Activated CD4-positive, alpha-beta memory T cell treated with anti-CD3 and anti-CD28 coated beads for 36 hours (primary cell): Measurements from ENCODE around the gene STPG3. TPM values are rescaled to one million over a fixed set of nuclear protein-coding genes. Genes with fewer than 3 reads are reported as not detected.
A peak's percentile ranks its signal among the peaks of the same experiment; 100 is the strongest.

Source experiments
- CTCF ChIA-PET: fragments of 350-600 bp; sonication (Branson Sonifier 250); formaldehyde crosslinking; loops from one replicate; lab custom pipeline; 2021; ENCODE audit warnings: antibody characterized with exemption, inconsistent platforms; lab: Charles Lee
- POLR2A ChIA-PET: fragments of 350-600 bp; sonication (Branson Sonifier 250); formaldehyde crosslinking; loops from one replicate; lab custom pipeline; 2021; ENCODE audit warnings: antibody characterized with exemption; lab: Charles Lee
- DNase-seq: peaks from one replicate; pipeline ENCODE4 v3.0.0-alpha.2; 2020
- H3K27ac Mint-ChIP-seq: one replicate; pipeline ENCODE4 v1.8.0; 2021; ENCODE audit warnings: mixed read lengths
- H3K27me3 Mint-ChIP-seq: one replicate; pipeline ENCODE4 v1.8.0; 2021; ENCODE audit warnings: mixed read lengths
- H3K36me3 Mint-ChIP-seq: one replicate; pipeline ENCODE4 v1.8.0; 2021; ENCODE audit warnings: mixed read lengths
- H3K4me1 Mint-ChIP-seq: one replicate; pipeline ENCODE4 v1.8.0; 2021; ENCODE audit warnings: low read depth, mixed read lengths
- H3K4me3 Mint-ChIP-seq: one replicate; pipeline ENCODE4 v1.8.0; 2021; ENCODE audit warnings: mild to moderate bottlenecking, mixed read lengths
- H3K9me3 Mint-ChIP-seq: one replicate; pipeline ENCODE4 v1.8.0; 2021; ENCODE audit warnings: mixed read lengths
- intact Hi-C: fragments of 100-400 bp; cut with micrococcal nuclease; formaldehyde crosslinking; loops from one replicate; pipeline ENCODE4 v1.15.1; 2023
- total RNA-seq, 2 experiments: library from RNA; stranded (reverse); gene quantifications; one replicate each; pipeline ENCODE4 v1.2.3, GENCODE V29; 2021

STPG3 gene
- total RNA-seq, 2 experiments from 2014 or later, result not detected

DNA sequence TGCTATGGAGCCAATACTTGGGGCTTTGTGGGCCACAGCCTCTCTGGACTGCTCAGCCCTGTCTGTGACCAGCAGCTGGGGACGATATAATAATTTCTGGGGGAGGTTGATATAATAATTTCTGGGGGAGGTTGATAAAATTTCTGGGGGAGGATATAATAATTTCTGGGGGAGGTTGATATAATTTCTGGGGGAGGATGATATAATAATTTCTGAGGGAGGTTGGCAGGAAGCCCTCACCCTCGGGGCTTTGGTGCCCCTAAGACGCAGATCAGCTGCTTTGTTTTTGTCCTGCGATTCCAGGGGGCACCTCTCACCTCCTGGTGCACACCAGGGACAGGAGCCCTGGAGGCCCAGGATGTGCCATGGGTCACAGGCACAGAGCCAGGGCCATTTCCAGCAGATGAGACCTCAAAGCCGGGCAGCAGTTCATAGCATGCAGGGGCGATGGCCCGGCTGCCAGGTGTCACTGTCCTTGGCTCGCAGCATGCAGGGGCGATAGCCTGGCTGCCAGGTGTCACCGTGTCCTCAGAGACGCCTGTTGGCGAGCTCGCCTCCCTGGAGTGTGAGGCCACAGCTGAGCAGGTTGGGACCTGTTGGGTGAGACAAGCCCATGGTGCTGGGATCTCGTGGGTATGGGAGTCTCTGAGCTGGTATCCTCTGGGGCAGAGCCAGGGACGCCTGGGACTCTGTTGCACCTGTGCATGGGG is 22.7 kb downstream of the STPG3 start:
- H3K36me3 Mint-ChIP-seq, result peaks cover 17% of the 10 kb centered on the region

GRCh38 chr9:137275203-137275587 is 24.1 kb downstream of the STPG3 start:
- CTCF ChIA-PET, result interaction anchor here (1.6 kb wide), 1 partner anchor 39 kb away, joined by 4 read pairs; no protein-coding TSS in a partner anchor
- intact Hi-C loops, result no loop called here
- Mint-ChIP-seq H3K27me3 (no peaks in the 10 kb centered on the region), H3K4me1 (peaks cover 15% of the 10 kb centered on the region), H3K36me3 (peaks cover 6% of the 10 kb centered on the region), H3K9me3 (no peaks in the 10 kb centered on the region), H3K27ac (no peak overlapping the region), H3K4me3 (no peak overlapping the region)
- POLR2A ChIA-PET, result no interaction called here
- no peak for DNase-seq

More for the DNA sequence above, 22.7 kb downstream of the STPG3 start:
- intact Hi-C loops, result no loop called here
- DNase-seq, result no peak
- peaks cover 18% of the 10 kb centered on the region for H3K4me1 Mint-ChIP-seq
- H3K27ac Mint-ChIP-seq, result no peak overlapping the region
- no peaks in the 10 kb centered on the region for H3K9me3 Mint-ChIP-seq
- CTCF ChIA-PET, result interaction anchor here (1.6 to 1.7 kb wide), 2 partner anchors 9 to 37 kb away, joined by 4 read pairs; no protein-coding TSS in a partner anchor
- POLR2A ChIA-PET, result no interaction called here
- no peaks in the 10 kb centered on the region for H3K27me3 Mint-ChIP-seq
- H3K4me3 Mint-ChIP-seq, result no peak overlapping the region

GRCh38 chr9:137275588-137276472 is 24.7 kb downstream of the STPG3 start:
- Mint-ChIP-seq H3K4me1 (peaks cover 15% of the 10 kb centered on the region), H3K4me3 (no peak overlapping the region), H3K9me3 (no peaks in the 10 kb centered on the region), H3K27ac (no peak overlapping the region), H3K27me3 (no peaks in the 10 kb centered on the region), H3K36me3 (peaks cover 6% of the 10 kb centered on the region)
- CTCF ChIA-PET, result interaction anchor here (1.4 kb wide), 1 partner anchor 48 kb away, joined by 3 read pairs; the partner anchor contains the start of gene RNF224
- no peak for DNase-seq
- POLR2A ChIA-PET, result no interaction called here
- intact Hi-C loops, result no loop called here

- ChIA-PET CTCF (interaction anchor here (1.0 to 1.4 kb wide), 2 partner anchors 40 to 49 kb away, joined by 3 to 4 read pairs; partner anchors contain the start of gene RNF224), POLR2A (interaction anchor here (1.0 kb wide), 1 partner anchor 20 kb away, joined by 3 read pairs; no protein-coding TSS in a partner anchor)
- H3K9me3 Mint-ChIP-seq, result no peaks in the 10 kb centered on the region
These were observed 25.6 kb downstream of the STPG3 start for GRCh38 chr9:137276473-137277328.

DNA sequence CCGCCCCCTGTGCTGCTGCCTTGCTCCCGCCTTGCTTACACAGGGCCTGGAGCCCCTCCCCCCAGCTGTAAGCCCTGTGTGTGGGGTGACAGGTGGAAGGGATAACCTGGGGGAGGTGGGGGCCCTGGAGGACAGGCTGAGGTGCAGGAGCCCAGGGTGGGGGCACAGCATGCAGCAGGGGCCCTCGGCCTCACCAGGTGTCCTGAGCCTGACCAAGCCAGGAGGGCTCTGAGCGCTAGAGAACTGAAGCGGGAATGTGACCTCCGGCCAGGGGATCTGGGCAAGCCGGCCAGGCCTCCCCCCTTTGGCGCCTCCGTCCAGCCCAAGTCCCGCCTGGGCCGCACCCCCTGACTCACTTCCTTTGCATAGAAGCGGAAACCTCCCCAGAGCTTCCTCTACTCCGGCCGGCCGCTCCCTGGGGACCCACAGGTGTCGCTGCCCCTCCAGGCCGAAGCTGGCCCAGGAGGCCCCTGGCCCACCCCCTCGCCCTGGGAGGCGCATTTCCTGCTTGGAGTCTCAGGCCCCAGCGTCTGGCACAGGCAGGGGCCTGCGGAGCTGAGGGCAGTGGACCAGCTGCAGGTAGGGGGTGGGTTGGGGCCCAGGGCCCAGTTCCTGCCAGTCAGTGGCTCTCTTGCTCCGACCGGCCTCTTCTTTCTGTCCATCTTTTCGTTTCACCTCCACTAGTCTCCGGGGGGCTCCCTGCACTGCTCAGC is 26.4 kb downstream of the STPG3 start, which contains the start of gene TOR4A:
TSS of gene TOR4A (plus strand) at position 398 of the 713 bp plus-strand sequence. CDS start 964 bp downstream, outside the sequence.
- CTCF ChIA-PET, result interaction anchor here (1.0 to 1.4 kb wide), 2 partner anchors 40 to 50 kb away, joined by 3 to 4 read pairs; partner anchors contain the start of gene RNF224
- Mint-ChIP-seq H3K27ac (peak within 1 kb of the TSS; percentile 46), H3K36me3 (no peaks in the 10 kb centered on the region), H3K4me3 (peak within 1 kb of the TSS; percentile 75), H3K27me3 (no peaks in the 10 kb centered on the region), H3K4me1 (peaks cover 8% of the 10 kb centered on the region), H3K9me3 (no peaks in the 10 kb centered on the region)
- intact Hi-C loops, result no loop called here
- POLR2A ChIA-PET, result interaction anchor here (1.0 kb wide), 1 partner anchor 20 kb away, joined by 3 read pairs; no protein-coding TSS in a partner anchor
- peak; percentile 67 for DNase-seq

More at GRCh38 chr9:137276473-137277328, 25.6 kb downstream of the STPG3 start:
- Mint-ChIP-seq H3K27me3 (no peaks in the 10 kb centered on the region), H3K27ac (no peak overlapping the region), H3K4me1 (peaks cover 8% of the 10 kb centered on the region), H3K4me3 (peak overlapping the region; percentile 75), H3K36me3 (no peaks in the 10 kb centered on the region)
- intact Hi-C loops, result no loop called here
- no peak for DNase-seq

GRCh38 chr9:137278061-137278701 is 27.1 kb downstream of the STPG3 start:
- intact Hi-C loops, result no loop called here
- POLR2A ChIA-PET, result no interaction called here
- CTCF ChIA-PET, result interaction anchor here (1.0 kb wide), 1 partner anchor 41 kb away, joined by 4 read pairs; no protein-coding TSS in a partner anchor
- Mint-ChIP-seq H3K36me3 (no peaks in the 10 kb centered on the region), H3K27me3 (no peaks in the 10 kb centered on the region), H3K4me1 (peaks cover 8% of the 10 kb centered on the region), H3K9me3 (no peaks in the 10 kb centered on the region), H3K4me3 (peak overlapping the region; percentile 75), H3K27ac (peak overlapping the region; percentile 46)
- no peak for DNase-seq

- H3K27ac Mint-ChIP-seq, result no peak overlapping the region
- no peak for DNase-seq
- no peaks in the 10 kb centered on the region for H3K27me3 Mint-ChIP-seq
- POLR2A ChIA-PET, result no interaction called here
- H3K36me3 Mint-ChIP-seq, result no peaks in the 10 kb centered on the region
- H3K4me3 Mint-ChIP-seq, result no peak overlapping the region
- CTCF ChIA-PET, result no interaction called here
- peaks cover 8% of the 10 kb centered on the region for H3K4me1 Mint-ChIP-seq
- H3K9me3 Mint-ChIP-seq, result no peaks in the 10 kb centered on the region
- intact Hi-C loops, result no loop called here
These were observed 27.9 kb downstream of the STPG3 start for GRCh38 chr9:137278721-137279711.

DNA sequence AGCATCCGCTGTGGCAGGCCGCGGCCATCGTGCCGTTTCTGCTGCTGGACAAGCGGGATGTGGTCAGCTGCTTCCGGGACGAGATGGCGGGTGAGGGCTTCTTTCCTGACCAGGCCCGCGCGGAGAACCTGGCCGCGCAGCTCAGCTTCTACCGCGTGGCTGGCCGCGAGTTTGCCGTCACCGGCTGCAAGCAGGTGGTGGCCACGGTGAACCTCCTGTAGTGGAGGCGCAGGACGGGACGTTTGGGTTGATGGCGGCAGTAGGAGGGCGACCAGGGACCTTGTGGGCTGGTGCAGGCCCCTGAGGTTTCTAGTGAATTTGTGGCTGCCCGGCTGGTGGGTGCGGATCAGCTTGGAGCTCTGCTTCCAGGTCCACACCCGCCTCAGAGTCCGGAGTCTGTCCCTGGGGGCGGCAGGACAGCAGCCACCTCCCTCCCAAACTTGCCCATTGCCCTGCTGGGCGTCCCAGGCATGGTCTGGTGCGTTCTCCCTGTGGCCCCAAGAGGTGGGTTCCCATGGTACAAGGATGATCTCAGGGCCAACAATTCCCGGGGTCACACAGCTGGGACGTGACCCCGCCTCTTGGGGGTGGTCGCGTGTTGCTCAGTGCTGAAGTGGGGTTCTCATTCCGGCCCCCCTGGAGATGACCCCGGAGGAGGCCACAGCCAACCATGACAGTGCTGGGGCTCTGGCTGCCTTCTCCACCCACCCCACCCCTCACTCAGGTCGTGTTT is 28.8 kb downstream of the STPG3 start:
- Mint-ChIP-seq H3K36me3 (no peaks in the 10 kb centered on the region), H3K27me3 (no peaks in the 10 kb centered on the region), H3K27ac (no peak overlapping the region), H3K4me3 (no peak overlapping the region), H3K4me1 (peaks cover 8% of the 10 kb centered on the region), H3K9me3 (no peaks in the 10 kb centered on the region)
- DNase-seq, result no peak
- ChIA-PET CTCF (no interaction called here), POLR2A (no interaction called here)
- intact Hi-C loops, result no loop called here

DNA sequence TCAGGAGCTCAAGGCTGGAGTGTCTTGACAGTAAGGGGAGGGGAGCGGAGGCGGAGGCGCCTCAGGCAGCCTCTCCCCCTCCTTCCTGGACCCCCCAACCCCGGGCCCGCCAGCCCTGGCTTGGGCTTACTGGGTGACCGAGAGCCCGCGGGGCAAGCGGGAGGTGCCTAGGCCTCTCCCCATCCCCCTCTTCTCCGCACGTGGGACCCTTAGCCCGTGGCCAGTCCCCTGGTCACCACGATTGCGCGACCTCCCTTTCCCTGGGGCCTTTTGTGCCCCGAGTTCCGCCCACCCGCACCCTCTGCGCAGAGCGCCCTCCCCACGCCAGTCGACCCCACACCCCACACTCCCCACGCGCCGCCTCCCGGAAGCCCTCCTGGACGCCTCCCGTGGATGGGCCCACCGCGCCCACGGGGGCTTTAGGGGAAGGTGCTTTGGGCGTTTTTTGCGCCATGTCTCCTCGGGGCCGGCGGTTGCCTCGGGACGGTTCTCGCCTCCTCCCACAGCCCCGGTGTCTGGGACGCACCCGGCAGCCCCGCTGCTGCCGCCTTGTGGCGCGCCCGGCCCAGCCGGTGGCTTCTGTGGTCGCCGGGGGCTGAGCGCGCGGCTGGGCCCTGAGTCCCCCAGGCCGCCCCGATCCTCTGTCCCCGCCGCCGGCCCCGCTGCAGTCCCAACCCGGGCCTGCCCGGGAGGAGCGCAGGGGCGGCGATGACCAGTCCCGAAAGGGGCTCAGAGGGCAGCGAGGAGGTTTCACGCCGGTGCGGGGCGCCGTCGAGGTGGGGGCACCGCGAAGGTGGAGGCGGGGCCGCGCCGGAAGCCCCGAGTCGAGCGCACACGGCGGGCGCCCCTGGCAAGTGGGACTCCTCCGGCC is 29.6 kb downstream of the STPG3 start:
- ChIA-PET CTCF (no interaction called here), POLR2A (no interaction called here)
- no peak overlapping the region for H3K27ac Mint-ChIP-seq
- DNase-seq, result no peak
- intact Hi-C loops, result no loop called here
- H3K27me3 Mint-ChIP-seq, result no peaks in the 10 kb centered on the region
- H3K4me3 Mint-ChIP-seq, result no peak overlapping the region
- H3K4me1 Mint-ChIP-seq, result peaks cover 8% of the 10 kb centered on the region
- H3K9me3 Mint-ChIP-seq, result no peaks in the 10 kb centered on the region
- no peaks in the 10 kb centered on the region for H3K36me3 Mint-ChIP-seq
